HepG2 (cell line): ENCODE results near the gene PARP2. TPM values are rescaled to one million over a fixed set of nuclear protein-coding genes. Genes with fewer than 3 reads are reported as not detected.

Experiments
- ATAC-seq: fragments of 200-7000 bp; cut with Tn5 transposase; 3 replicates; pipeline ENCODE4 v1.9.1; 2020; ENCODE audit warnings: mild to moderate bottlenecking, moderate library complexity
- BruUV-seq: library from RNA; stranded (reverse); fragments of 400-500 nt; replicated peaks from 2 replicates; lab custom pipeline; 2021; lab: Mats Ljungman, UMichigan
- CTCF ChIA-PET: fragments of 300-600 bp; formaldehyde crosslinking; extraction: SDS; loops from one replicate; lab custom pipeline; 2021; ENCODE audit warnings: low total read pairs, inconsistent platforms, low intra/inter-chr PET ratio; lab: Yijun Ruan, JAX
- POLR2A ChIA-PET: fragments of 350-600 bp; sonication (Branson Sonifier 250); formaldehyde crosslinking; loops from one replicate; lab custom pipeline; 2020; ENCODE audit warnings: antibody characterized with exemption, inconsistent platforms; lab: Yijun Ruan, JAX
- DNase-seq: peaks from one replicate; pipeline ENCODE4 v3.0.0-alpha.2; 2015; ENCODE audit warnings: low spot score
- FAIRE-seq: peaks from 3 replicates; lab custom pipeline; 2011; peaks lifted over from hg19 to GRCh38; lab: Jason Lieb, UNC
- H2AFZ ChIP-seq: one replicate; pipeline ENCODE4 v1.6.1; 2011; ENCODE audit warnings: low read length, inconsistent platforms
- H3K27ac ChIP-seq: fragments of 300-600 bp; 3 replicates; pipeline ENCODE4 v1.8.0; 2011; ENCODE audit warnings: mixed run types, mild to moderate bottlenecking, mixed read lengths, low read length, inconsistent platforms; ENCODE audit not compliant: insufficient read depth; ENCODE audit errors: extremely low read length
- H3K27me3 ChIP-seq, 2 experiments: fragments of 200-600 bp in 1 of 2; 2 replicates in 1 of 2; 3 replicates in 1 of 2; pipeline versions ENCODE4 v1.6.0 to v1.8.0; 2011; ENCODE audit warnings: low read length in 2 of 2, mild to moderate bottlenecking in 2 of 2, moderate library complexity in 2 of 2, inconsistent platforms in 1 of 2; ENCODE audit not compliant: insufficient read depth in 2 of 2, control insufficient read depth in 1 of 2
- H3K36me3 ChIP-seq, 2 experiments: fragments of 200-600 bp in 1 of 2; replicated peaks in 1 of 2; 2 replicates in 1 of 2; 3 replicates in 1 of 2; pipeline versions ENCODE4 v1.5.1 to v1.8.0; 2011; ENCODE audit warnings: low read length in 2 of 2, inconsistent platforms in 1 of 2; ENCODE audit not compliant: insufficient read depth in 2 of 2, control insufficient read depth in 1 of 2
- H3K4me1 ChIP-seq: 2 replicates; pipeline ENCODE4 v1.5.1; 2012; ENCODE audit warnings: low read length, inconsistent platforms; ENCODE audit not compliant: insufficient read depth
- H3K4me2 ChIP-seq: 2 replicates; pipeline ENCODE4 v1.6.0; 2011; ENCODE audit warnings: low read depth, low read length, inconsistent platforms
- H3K4me3 ChIP-seq, 3 experiments: fragments of 200-600 bp in 1 of 3; sonication (generic), shearing (Covaris generic) in 1 of 3; replicated peaks in 1 of 3; 2 replicates each; pipeline ENCODE4 v1.5.1; 2011 to 2016; ENCODE audit warnings: low read length in 3 of 3, inconsistent platforms in 2 of 3, low read depth in 2 of 3, mild to moderate bottlenecking in 2 of 3, control low read depth in 1 of 3, mixed read lengths in 1 of 3; ENCODE audit not compliant: insufficient read depth in 1 of 3
- H3K79me2 ChIP-seq: one replicate; pipeline ENCODE4 v1.6.1; 2011; ENCODE audit warnings: low read length, inconsistent platforms; ENCODE audit not compliant: insufficient read depth
- H3K9ac ChIP-seq: 2 replicates; pipeline ENCODE4 v1.6.0; 2011; ENCODE audit warnings: mild to moderate bottlenecking, low read depth, low read length, inconsistent platforms; ENCODE audit not compliant: insufficient read depth
- H3K9me3 ChIP-seq: 2 replicates; pipeline ENCODE4 v1.5.1; 2012; ENCODE audit warnings: mild to moderate bottlenecking, low read length
- H4K20me1 ChIP-seq: 2 replicates; pipeline ENCODE4 v1.6.0; 2011; ENCODE audit warnings: inconsistent platforms, mild to moderate bottlenecking, low read length, moderate library complexity; ENCODE audit not compliant: insufficient read depth
- CREB3 ChIP-seq: sonication (generic); formaldehyde crosslinking; IDR thresholded peaks from 2 replicates; pipeline ENCODE4 v1.5.0; 2020; ENCODE audit warnings: missing genetic modification reagents
- SMC3 ChIP-seq: IDR thresholded peaks from 2 replicates; pipeline ENCODE4 v1.6.1; 2011; ENCODE audit warnings: low read length, improper control_type of control experiment
- ZBTB38 ChIP-seq: sonication (generic); formaldehyde crosslinking; IDR thresholded peaks from 2 replicates; pipeline ENCODE4 v1.5.1; 2020; ENCODE audit warnings: mild to moderate bottlenecking, missing genetic modification reagents
- WGBS: methylation state at CpG from one replicate; pipeline ENCODE4 v1.1.6; 2017; ENCODE audit warnings: low lambda C conversion rate; 5-methylcytosine and 5-hydroxymethylcytosine counted together
- in situ Hi-C: cut with HindIII; loops from 2 replicates; pipeline ENCODE4 v1.10.0; 2017; ENCODE audit warnings: low pct_unique_long_range_greater_than_20kb; ENCODE audit not compliant: extremely low pct_ligation_motif_present
- intact Hi-C: fragments of 100-400 bp; cut with micrococcal nuclease; formaldehyde crosslinking; loops from one replicate; pipeline ENCODE4 v1.10.0; 2022; ENCODE audit not compliant: unreplicated experiment
- polyA plus RNA-seq, 8 experiments: library from polyadenylated mRNA; depleted of rRNA in 3 of 8; stranded (reverse) in 7 of 8; unstranded in 1 of 8; fragments of >200 nt; fragmentation: Illumina TruSeq in 4 of 8; extraction: Trizol in 4 of 8; gene quantifications; 2 replicates each; pipeline versions ENCODE4 v1.2.1 to v1.2.3, GENCODE V29; 2011 to 2016; ENCODE audit warnings: low read depth in 4 of 8, missing spikeins in 1 of 8, mixed read lengths in 1 of 8; ENCODE audit not compliant: insufficient read depth in 1 of 8
- total RNA-seq, 5 experiments: library from RNA; depleted of rRNA; stranded (reverse); fragments of >200 nt; fragmentation: Illumina TruSeq; extraction: Trizol; gene quantifications; 2 replicates each; pipeline ENCODE4 v1.2.3, GENCODE V29; 2016; ENCODE audit warnings: low read depth in 1 of 5
- TF ChIP-seq, protein P1 (sequence below): sonication (generic); formaldehyde crosslinking; IDR thresholded peaks from 2 replicates; pipeline ENCODE4 v1.4.0; 2020; ENCODE audit warnings: missing genetic modification reagents

Gene PARP2
- total and polyA plus RNA-seq, 2 of the 13 experiments (the other 11 are each of a cell fraction or from before 2014, with no cell fraction given), result 37.3 to 38.4 TPM

DNA sequence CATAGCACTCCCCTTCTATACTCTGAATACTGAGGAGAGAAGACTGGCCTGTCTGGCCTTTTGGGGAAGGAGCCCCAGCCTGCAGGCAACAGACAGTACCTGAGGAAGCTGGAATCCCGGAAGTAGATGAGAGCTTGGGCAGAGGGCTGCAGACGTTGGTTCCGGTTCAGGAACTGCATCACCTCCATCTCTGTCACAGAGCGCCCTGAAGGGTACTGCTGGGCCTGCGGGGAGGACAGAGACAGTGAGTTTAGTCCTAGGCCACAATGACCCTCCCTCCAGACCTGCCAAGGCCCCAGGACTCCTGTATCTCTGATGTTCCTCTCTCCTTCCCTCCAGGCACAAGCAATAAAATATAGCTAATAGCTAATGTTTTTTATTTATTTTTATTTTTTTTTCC is 41.5 kb downstream of the PARP2 start:
- TF ChIP-seq, protein P1, sequence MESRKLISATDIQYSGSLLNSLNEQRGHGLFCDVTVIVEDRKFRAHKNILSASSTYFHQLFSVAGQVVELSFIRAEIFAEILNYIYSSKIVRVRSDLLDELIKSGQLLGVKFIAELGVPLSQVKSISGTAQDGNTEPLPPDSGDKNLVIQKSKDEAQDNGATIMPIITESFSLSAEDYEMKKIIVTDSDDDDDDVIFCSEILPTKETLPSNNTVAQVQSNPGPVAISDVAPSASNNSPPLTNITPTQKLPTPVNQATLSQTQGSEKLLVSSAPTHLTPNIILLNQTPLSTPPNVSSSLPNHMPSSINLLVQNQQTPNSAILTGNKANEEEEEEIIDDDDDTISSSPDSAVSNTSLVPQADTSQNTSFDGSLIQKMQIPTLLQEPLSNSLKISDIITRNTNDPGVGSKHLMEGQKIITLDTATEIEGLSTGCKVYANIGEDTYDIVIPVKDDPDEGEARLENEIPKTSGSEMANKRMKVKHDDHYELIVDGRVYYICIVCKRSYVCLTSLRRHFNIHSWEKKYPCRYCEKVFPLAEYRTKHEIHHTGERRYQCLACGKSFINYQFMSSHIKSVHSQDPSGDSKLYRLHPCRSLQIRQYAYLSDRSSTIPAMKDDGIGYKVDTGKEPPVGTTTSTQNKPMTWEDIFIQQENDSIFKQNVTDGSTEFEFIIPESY (CRISPR knock-in tag), result no peak
- no peak for TF ChIP-seq ZBTB38
- Histone ChIP-seq H2AFZ (no peak overlapping the region), H3K27me3 (no peaks in the 10 kb centered on the region), H3K36me3 (peaks cover 28 to 54% of the 10 kb centered on the region in 2 experiments; a peak in 4 of 5 replicates), H3K27ac (no peak overlapping the region), H3K4me2 (no peak overlapping the region), H3K4me3 (no peak overlapping the region), H4K20me1 (no peaks in the 10 kb centered on the region), H3K9ac (no peak overlapping the region), H3K79me2 (no peaks in the 10 kb centered on the region), H3K9me3 (no peaks in the 10 kb centered on the region), H3K4me1 (no peaks in the 10 kb centered on the region)
- CTCF ChIA-PET, result no interaction called here
- DNase-seq (no peak), ATAC-seq (no peak), FAIRE-seq (no peak)
- in situ Hi-C loops (no loop called here), intact Hi-C loops (no loop called here)
- POLR2A ChIA-PET, result interaction anchor here (0.8 kb wide), 1 partner anchor 70 kb away, joined by 3 read pairs; the partner anchor contains the start of genes APEX1 and OSGEP
- no TSS peak for BruUV-seq
- 94% methylated on average over 5 of the region's 5 CpGs for WGBS

GRCh38 chr14:20386276-20386855 is 42.9 kb downstream of the PARP2 start:
- FAIRE-seq (no peak), ATAC-seq (no peak), DNase-seq (no peak)
- Histone ChIP-seq H3K79me2 (no peaks in the 10 kb centered on the region), H3K27ac (no peak overlapping the region), H3K27me3 (no peaks in the 10 kb centered on the region), H3K4me1 (no peaks in the 10 kb centered on the region), H3K9me3 (no peaks in the 10 kb centered on the region), H4K20me1 (no peaks in the 10 kb centered on the region), H3K4me2 (no peak overlapping the region), H3K36me3 (peaks cover 35 to 57% of the 10 kb centered on the region in 2 experiments; a peak in 4 of 5 replicates), H3K9ac (no peak overlapping the region), H2AFZ (no peak overlapping the region), H3K4me3 (no peak overlapping the region)
- intact Hi-C loops (no loop called here), in situ Hi-C loops (no loop called here)
- no peak for TF ChIP-seq SMC3
- TF ChIP-seq CREB3 (CRISPR knock-in tag), result no peak
- 93% methylated on average over 17 of the region's 17 CpGs for WGBS
- CTCF ChIA-PET, result no interaction called here
- POLR2A ChIA-PET, result no interaction called here
- no TSS peak for BruUV-seq
